WTC11 (cell line): Measurements from ENCODE around the gene ADORA1. TPM values are rescaled to one million over a fixed set of nuclear protein-coding genes. Genes with fewer than 3 reads are reported as not detected.

Experiments used
- ATAC-seq: fragments of 200-7000 bp; cut with Tn5 transposase; 2 replicates; pipeline ENCODE4 v1.10.0; 2021; ENCODE audit warnings: mild to moderate bottlenecking, moderate library complexity
- CTCF ChIA-PET: fragments of 300-600 bp; sonication (Branson Sonifier 250); formaldehyde crosslinking; loops from one replicate; lab custom pipeline; 2021; ENCODE audit warnings: antibody characterized with exemption; lab: Charles Lee
- POLR2A ChIA-PET: fragments of 350-600 bp; sonication (Branson Sonifier 250); formaldehyde crosslinking; loops from one replicate; lab custom pipeline; 2021; ENCODE audit warnings: antibody characterized with exemption; lab: Charles Lee
- DNase-seq: peaks from one replicate; pipeline ENCODE4 v3.0.0; 2021; ENCODE audit warnings: low spot score
- H3K27ac Mint-ChIP-seq: 2 replicates; pipeline ENCODE4 v1.8.0; 2021; ENCODE audit warnings: mixed read lengths
- H3K27me3 Mint-ChIP-seq: 2 replicates; pipeline ENCODE4 v1.8.0; 2021; ENCODE audit warnings: low read depth, mild to moderate bottlenecking, moderate library complexity, mixed read lengths
- H3K36me3 Mint-ChIP-seq: 2 replicates; pipeline ENCODE4 v1.8.0; 2021; ENCODE audit warnings: mixed read lengths
- H3K4me1 Mint-ChIP-seq: 2 replicates; pipeline ENCODE4 v1.8.0; 2022; ENCODE audit warnings: mixed read lengths
- H3K4me3 Mint-ChIP-seq: 2 replicates; pipeline ENCODE4 v1.8.0; 2021; ENCODE audit warnings: mild to moderate bottlenecking, moderate library complexity, mixed read lengths
- H3K9me3 Mint-ChIP-seq: 2 replicates; pipeline ENCODE4 v1.8.0; 2021; ENCODE audit warnings: mixed read lengths
- FOXP1 ChIP-seq: sonication (generic); formaldehyde crosslinking; IDR thresholded peaks from 2 replicates; pipeline ENCODE4 v1.8.0; 2022; ENCODE audit warnings: missing genetic modification reagents, mild to moderate bottlenecking, moderate library complexity, borderline replicate concordance
- GABPB1 ChIP-seq: sonication (generic); formaldehyde crosslinking; IDR thresholded peaks from 2 replicates; pipeline ENCODE4 v1.8.1; 2023; ENCODE audit warnings: mild to moderate bottlenecking, missing genetic modification reagents
- GRHL2 ChIP-seq: fragments of 250-450 bp; sonication (Bioruptor Pico); IDR thresholded peaks from 2 replicates; pipeline ENCODE4 v1.8.0; 2022; ENCODE audit warnings: mild to moderate bottlenecking, moderate library complexity; ENCODE audit not compliant: insufficient replicate concordance, severe bottlenecking
- GTF2I ChIP-seq: fragments of 250-450 bp; sonication (Bioruptor Pico); conservative IDR thresholded peaks from 2 replicates; pipeline ENCODE4 v1.4.0; 2021; ENCODE audit warnings: mild to moderate bottlenecking
- JAZF1 ChIP-seq: fragments of 250-450 bp; sonication (Bioruptor Pico); IDR thresholded peaks from 2 replicates; pipeline ENCODE4 v1.9.0; 2021; ENCODE audit warnings: moderate library complexity, mild to moderate bottlenecking, inconsistent platforms
- JUN ChIP-seq: sonication (generic); formaldehyde crosslinking; IDR thresholded peaks from 2 replicates; pipeline ENCODE4 v1.8.0; 2023; ENCODE audit warnings: mild to moderate bottlenecking, missing genetic modification reagents
- PRRX2 ChIP-seq: fragments of 250-450 bp; sonication (Bioruptor Pico); IDR thresholded peaks from 2 replicates; pipeline ENCODE4 v1.8.0; 2021; ENCODE audit warnings: mild to moderate bottlenecking
- RORB ChIP-seq: fragments of 250-450 bp; sonication (Bioruptor Pico); IDR thresholded peaks from 2 replicates; pipeline ENCODE4 v1.9.0; 2021; ENCODE audit warnings: mild to moderate bottlenecking
- SOX15 ChIP-seq: fragments of 250-450 bp; sonication (Bioruptor Pico); IDR thresholded peaks from 2 replicates; pipeline ENCODE4 v1.9.0; 2021; ENCODE audit warnings: mild to moderate bottlenecking
- ZBTB21 ChIP-seq: sonication (generic); formaldehyde crosslinking; IDR thresholded peaks from 2 replicates; pipeline ENCODE4 v1.8.1; 2023; ENCODE audit warnings: mild to moderate bottlenecking, missing genetic modification reagents, borderline replicate concordance
- ZNF121 ChIP-seq: sonication (generic); formaldehyde crosslinking; IDR thresholded peaks from 2 replicates; pipeline ENCODE4 v1.8.0; 2023; ENCODE audit warnings: missing genetic modification reagents
- ZNF219 ChIP-seq: sonication (generic); formaldehyde crosslinking; IDR thresholded peaks from 2 replicates; pipeline ENCODE4 v1.8.0; 2023; ENCODE audit warnings: missing genetic modification reagents, mild to moderate bottlenecking, borderline replicate concordance
- total RNA-seq: library from RNA; stranded (reverse); gene quantifications from 3 replicates; pipeline ENCODE4 v1.2.3, GENCODE V29; 2021
- TF ChIP-seq, protein P1 (sequence below): sonication (generic); formaldehyde crosslinking; IDR thresholded peaks from 2 replicates; pipeline ENCODE4 v1.8.1; 2022; ENCODE audit warnings: low read depth, missing genetic modification reagents, borderline replicate concordance
- TF ChIP-seq, protein P2 (sequence below): sonication (generic); formaldehyde crosslinking; IDR thresholded peaks from 2 replicates; pipeline ENCODE4 v1.8.1; 2023; ENCODE audit warnings: mild to moderate bottlenecking, missing genetic modification reagents, moderate library complexity
- TF ChIP-seq, protein P3 (sequence below): sonication (generic); formaldehyde crosslinking; IDR thresholded peaks from 2 replicates; pipeline ENCODE4 v1.8.1; 2023; ENCODE audit warnings: mild to moderate bottlenecking, moderate library complexity, missing genetic modification reagents
- TF ChIP-seq, protein P4 (sequence below): sonication (generic); formaldehyde crosslinking; IDR thresholded peaks from 2 replicates; pipeline ENCODE4 v1.8.1; 2023; ENCODE audit warnings: mild to moderate bottlenecking, missing genetic modification reagents
- TF ChIP-seq, protein P5 (sequence below): sonication (generic); formaldehyde crosslinking; IDR thresholded peaks from 2 replicates; pipeline ENCODE4 v1.8.1; 2022; ENCODE audit warnings: mild to moderate bottlenecking, missing genetic modification reagents, moderate library complexity, borderline replicate concordance
- TF ChIP-seq, protein P6 (sequence below): sonication (generic); formaldehyde crosslinking; IDR thresholded peaks from 2 replicates; pipeline ENCODE4 v1.8.0; 2022; ENCODE audit warnings: mild to moderate bottlenecking, missing genetic modification reagents
- TF ChIP-seq, protein P7 (sequence below): fragments of 250-450 bp; sonication (Bioruptor Pico); IDR thresholded peaks from 2 replicates; pipeline ENCODE4 v1.9.0; 2021; ENCODE audit warnings: mild to moderate bottlenecking
- TF ChIP-seq, protein P8 (sequence below): sonication (generic); formaldehyde crosslinking; IDR thresholded peaks from 2 replicates; pipeline ENCODE4 v1.8.0; 2023; ENCODE audit warnings: missing genetic modification reagents, mild to moderate bottlenecking, borderline replicate concordance

The ADORA1 gene
- total RNA-seq, 1 experiment from 2014 or later, result 1.8 TPM

DNA sequence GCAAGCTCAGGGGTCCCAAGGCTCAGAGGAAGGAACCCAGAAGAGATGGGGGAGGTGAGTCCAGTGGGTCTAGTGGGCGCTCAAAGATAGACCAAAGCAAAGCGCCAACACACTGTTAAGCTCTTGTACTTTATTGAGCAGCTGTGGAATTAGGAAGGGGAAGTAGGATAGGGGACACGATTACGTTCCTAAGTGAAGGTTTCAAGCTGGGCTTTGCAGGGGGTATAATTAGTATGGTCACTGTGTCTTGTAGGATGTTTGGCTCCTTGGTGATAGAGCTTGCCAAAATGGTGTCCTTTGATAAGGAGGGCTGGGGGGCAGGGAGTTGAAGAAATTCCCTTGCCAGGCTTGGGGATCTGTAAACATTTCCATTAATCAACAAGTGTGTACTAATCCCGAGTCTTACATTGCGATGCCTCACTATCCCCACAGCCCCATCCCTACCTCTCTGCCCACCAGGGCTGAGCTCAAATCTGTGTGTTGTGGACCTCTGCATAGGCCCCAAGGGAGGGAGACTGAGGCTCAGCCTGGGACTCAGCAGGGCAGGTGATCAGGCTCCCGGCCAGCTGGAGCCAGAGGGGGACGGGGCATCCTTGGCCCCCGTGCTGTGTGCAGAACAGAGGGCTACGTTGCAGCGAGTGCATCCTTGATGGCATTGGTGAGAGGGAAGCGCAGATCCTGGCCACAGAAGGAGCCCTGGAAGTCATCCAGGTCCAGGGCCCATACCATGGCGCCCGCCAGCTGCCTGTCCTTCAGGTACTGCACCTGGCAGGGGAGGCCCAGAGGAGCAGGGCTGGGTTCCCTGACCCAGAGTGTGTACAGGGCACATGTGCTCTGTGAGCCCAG lies 51.5 kb downstream of the ADORA1 start:
- H3K36me3 Mint-ChIP-seq, result no peaks in the 10 kb centered on the region
- H3K4me1 Mint-ChIP-seq, result peaks cover 11% of the 10 kb centered on the region
- H3K27me3 Mint-ChIP-seq, result no peaks in the 10 kb centered on the region
- no peak overlapping the region for H3K4me3 Mint-ChIP-seq
- TF ChIP-seq, protein P1, sequence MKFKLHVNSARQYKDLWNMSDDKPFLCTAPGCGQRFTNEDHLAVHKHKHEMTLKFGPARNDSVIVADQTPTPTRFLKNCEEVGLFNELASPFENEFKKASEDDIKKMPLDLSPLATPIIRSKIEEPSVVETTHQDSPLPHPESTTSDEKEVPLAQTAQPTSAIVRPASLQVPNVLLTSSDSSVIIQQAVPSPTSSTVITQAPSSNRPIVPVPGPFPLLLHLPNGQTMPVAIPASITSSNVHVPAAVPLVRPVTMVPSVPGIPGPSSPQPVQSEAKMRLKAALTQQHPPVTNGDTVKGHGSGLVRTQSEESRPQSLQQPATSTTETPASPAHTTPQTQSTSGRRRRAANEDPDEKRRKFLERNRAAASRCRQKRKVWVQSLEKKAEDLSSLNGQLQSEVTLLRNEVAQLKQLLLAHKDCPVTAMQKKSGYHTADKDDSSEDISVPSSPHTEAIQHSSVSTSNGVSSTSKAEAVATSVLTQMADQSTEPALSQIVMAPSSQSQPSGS (CRISPR knock-in tag), result no peak
- TF ChIP-seq, protein P2, sequence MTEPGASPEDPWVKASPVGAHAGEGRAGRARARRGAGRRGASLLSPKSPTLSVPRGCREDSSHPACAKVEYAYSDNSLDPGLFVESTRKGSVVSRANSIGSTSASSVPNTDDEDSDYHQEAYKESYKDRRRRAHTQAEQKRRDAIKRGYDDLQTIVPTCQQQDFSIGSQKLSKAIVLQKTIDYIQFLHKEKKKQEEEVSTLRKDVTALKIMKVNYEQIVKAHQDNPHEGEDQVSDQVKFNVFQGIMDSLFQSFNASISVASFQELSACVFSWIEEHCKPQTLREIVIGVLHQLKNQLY (CRISPR knock-in tag), result no peak
- TF ChIP-seq ZNF121 (CRISPR knock-in tag) (no peak), GTF2I (CRISPR knock-in tag) (no peak), ZNF219 (CRISPR knock-in tag) (no peak), JUN (CRISPR knock-in tag) (no peak), GABPB1 (CRISPR knock-in tag) (no peak), FOXP1 (CRISPR knock-in tag) (no peak), ZBTB21 (CRISPR knock-in tag) (no peak)
- TF ChIP-seq, protein P3, sequence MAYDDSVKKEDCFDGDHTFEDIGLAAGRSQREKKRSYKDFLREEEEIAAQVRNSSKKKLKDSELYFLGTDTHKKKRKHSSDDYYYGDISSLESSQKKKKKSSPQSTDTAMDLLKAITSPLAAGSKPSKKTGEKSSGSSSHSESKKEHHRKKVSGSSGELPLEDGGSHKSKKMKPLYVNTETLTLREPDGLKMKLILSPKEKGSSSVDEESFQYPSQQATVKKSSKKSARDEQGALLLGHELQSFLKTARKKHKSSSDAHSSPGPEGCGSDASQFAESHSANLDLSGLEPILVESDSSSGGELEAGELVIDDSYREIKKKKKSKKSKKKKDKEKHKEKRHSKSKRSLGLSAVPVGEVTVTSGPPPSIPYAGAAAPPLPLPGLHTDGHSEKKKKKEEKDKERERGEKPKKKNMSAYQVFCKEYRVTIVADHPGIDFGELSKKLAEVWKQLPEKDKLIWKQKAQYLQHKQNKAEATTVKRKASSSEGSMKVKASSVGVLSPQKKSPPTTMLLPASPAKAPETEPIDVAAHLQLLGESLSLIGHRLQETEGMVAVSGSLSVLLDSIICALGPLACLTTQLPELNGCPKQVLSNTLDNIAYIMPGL (CRISPR knock-in tag), result no peak
- TF ChIP-seq, protein P4, sequence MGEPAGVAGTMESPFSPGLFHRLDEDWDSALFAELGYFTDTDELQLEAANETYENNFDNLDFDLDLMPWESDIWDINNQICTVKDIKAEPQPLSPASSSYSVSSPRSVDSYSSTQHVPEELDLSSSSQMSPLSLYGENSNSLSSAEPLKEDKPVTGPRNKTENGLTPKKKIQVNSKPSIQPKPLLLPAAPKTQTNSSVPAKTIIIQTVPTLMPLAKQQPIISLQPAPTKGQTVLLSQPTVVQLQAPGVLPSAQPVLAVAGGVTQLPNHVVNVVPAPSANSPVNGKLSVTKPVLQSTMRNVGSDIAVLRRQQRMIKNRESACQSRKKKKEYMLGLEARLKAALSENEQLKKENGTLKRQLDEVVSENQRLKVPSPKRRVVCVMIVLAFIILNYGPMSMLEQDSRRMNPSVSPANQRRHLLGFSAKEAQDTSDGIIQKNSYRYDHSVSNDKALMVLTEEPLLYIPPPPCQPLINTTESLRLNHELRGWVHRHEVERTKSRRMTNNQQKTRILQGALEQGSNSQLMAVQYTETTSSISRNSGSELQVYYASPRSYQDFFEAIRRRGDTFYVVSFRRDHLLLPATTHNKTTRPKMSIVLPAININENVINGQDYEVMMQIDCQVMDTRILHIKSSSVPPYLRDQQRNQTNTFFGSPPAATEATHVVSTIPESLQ, result no peak
- TF ChIP-seq, all 79 proteins: peak for 0
- Mint-ChIP-seq H3K9me3 (no peaks in the 10 kb centered on the region), H3K27ac (no peak overlapping the region)
- ChIA-PET POLR2A (no interaction called here), CTCF (interaction anchor here (1.1 to 6.1 kb wide), 7 partner anchors 37 to 139 kb away, joined by 3 to 30 read pairs (median 9); no protein-coding TSS in a partner anchor)
- no peak for DNase-seq
- no peak for ATAC-seq

DNA sequence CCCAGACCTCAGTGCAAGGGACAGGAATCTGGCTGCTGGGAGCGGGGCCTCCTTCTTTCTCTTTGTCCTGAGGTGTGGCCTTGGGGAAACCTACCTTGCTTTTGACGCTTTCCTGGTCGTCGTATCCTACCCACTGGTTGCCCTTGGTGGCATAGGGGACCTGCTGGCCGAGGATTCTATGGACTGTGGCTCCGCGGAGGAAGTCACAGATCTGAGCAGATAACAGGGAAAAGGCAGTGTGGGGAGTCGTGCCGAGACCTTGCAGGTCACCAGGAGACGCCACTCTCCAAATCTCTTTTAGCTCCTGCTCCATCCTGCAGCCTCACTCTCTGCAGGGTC lies 52.1 kb downstream of the ADORA1 start:
- DNase-seq (no peak), ATAC-seq (no peak)
- Mint-ChIP-seq H3K27ac (no peak overlapping the region), H3K4me1 (peaks cover 11% of the 10 kb centered on the region), H3K4me3 (no peak overlapping the region), H3K36me3 (no peaks in the 10 kb centered on the region), H3K9me3 (no peaks in the 10 kb centered on the region), H3K27me3 (no peaks in the 10 kb centered on the region)
- CTCF ChIA-PET, result interaction anchor here (1.1 to 6.1 kb wide), 5 partner anchors 62 to 140 kb away, joined by 3 to 30 read pairs (median 5); no protein-coding TSS in a partner anchor
- POLR2A ChIA-PET, result no interaction called here
- TF ChIP-seq, protein P5, sequence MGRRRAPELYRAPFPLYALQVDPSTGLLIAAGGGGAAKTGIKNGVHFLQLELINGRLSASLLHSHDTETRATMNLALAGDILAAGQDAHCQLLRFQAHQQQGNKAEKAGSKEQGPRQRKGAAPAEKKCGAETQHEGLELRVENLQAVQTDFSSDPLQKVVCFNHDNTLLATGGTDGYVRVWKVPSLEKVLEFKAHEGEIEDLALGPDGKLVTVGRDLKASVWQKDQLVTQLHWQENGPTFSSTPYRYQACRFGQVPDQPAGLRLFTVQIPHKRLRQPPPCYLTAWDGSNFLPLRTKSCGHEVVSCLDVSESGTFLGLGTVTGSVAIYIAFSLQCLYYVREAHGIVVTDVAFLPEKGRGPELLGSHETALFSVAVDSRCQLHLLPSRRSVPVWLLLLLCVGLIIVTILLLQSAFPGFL (CRISPR knock-in tag), result no peak
- no peak for TF ChIP-seq PRRX2 (CRISPR knock-in tag)
- TF ChIP-seq JAZF1 (CRISPR knock-in tag), result no peak
- TF ChIP-seq, protein P6, sequence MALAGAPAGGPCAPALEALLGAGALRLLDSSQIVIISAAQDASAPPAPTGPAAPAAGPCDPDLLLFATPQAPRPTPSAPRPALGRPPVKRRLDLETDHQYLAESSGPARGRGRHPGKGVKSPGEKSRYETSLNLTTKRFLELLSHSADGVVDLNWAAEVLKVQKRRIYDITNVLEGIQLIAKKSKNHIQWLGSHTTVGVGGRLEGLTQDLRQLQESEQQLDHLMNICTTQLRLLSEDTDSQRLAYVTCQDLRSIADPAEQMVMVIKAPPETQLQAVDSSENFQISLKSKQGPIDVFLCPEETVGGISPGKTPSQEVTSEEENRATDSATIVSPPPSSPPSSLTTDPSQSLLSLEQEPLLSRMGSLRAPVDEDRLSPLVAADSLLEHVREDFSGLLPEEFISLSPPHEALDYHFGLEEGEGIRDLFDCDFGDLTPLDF, result no peak
- TF ChIP-seq, protein P7, sequence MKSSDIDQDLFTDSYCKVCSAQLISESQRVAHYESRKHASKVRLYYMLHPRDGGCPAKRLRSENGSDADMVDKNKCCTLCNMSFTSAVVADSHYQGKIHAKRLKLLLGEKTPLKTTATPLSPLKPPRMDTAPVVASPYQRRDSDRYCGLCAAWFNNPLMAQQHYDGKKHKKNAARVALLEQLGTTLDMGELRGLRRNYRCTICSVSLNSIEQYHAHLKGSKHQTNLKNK (CRISPR knock-in tag), result no peak
- TF ChIP-seq GTF2I (CRISPR knock-in tag), result no peak
- TF ChIP-seq, protein P8, sequence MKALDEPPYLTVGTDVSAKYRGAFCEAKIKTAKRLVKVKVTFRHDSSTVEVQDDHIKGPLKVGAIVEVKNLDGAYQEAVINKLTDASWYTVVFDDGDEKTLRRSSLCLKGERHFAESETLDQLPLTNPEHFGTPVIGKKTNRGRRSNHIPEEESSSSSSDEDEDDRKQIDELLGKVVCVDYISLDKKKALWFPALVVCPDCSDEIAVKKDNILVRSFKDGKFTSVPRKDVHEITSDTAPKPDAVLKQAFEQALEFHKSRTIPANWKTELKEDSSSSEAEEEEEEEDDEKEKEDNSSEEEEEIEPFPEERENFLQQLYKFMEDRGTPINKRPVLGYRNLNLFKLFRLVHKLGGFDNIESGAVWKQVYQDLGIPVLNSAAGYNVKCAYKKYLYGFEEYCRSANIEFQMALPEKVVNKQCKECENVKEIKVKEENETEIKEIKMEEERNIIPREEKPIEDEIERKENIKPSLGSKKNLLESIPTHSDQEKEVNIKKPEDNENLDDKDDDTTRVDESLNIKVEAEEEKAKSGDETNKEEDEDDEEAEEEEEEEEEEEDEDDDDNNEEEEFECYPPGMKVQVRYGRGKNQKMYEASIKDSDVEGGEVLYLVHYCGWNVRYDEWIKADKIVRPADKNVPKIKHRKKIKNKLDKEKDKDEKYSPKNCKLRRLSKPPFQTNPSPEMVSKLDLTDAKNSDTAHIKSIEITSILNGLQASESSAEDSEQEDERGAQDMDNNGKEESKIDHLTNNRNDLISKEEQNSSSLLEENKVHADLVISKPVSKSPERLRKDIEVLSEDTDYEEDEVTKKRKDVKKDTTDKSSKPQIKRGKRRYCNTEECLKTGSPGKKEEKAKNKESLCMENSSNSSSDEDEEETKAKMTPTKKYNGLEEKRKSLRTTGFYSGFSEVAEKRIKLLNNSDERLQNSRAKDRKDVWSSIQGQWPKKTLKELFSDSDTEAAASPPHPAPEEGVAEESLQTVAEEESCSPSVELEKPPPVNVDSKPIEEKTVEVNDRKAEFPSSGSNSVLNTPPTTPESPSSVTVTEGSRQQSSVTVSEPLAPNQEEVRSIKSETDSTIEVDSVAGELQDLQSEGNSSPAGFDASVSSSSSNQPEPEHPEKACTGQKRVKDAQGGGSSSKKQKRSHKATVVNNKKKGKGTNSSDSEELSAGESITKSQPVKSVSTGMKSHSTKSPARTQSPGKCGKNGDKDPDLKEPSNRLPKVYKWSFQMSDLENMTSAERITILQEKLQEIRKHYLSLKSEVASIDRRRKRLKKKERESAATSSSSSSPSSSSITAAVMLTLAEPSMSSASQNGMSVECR, result no peak
- TF ChIP-seq SOX15 (CRISPR knock-in tag), result no peak
- no peak for TF ChIP-seq RORB (CRISPR knock-in tag)
- no peak for TF ChIP-seq GRHL2 (CRISPR knock-in tag)
